GM21723 (cell line): ENCODE data around the gene FKBP15.

Experiments
- ATAC-seq: cut with Tn5 transposase; IDR thresholded peaks from one replicate; pipeline ENCODE4 v1.9.1; 2021; ENCODE audit warnings: mild to moderate bottlenecking, moderate library complexity; ENCODE audit not compliant: unreplicated experiment

Gene FKBP15

GRCh38 chr9:113186137-113186755 is 34.8 kb downstream of the FKBP15 start:
- ATAC-seq: no peak

DNA sequence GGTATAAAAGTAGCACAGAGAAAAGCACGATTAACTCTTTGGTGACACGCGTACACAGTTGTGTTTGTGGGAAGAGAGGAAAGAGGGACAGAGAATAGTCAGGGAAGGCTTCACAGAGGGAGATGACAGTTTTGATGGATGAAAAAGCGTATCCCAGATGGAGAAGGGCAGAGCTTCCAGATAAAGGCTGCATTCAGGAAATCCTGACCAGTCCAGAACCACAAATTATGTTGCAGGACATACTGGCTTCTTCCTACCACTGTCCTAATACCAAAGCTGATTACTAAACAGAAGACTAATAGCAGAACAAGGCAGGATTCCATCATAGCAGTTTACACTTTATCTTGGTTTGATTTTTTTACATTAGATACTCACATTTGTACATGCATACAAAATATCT is 35.8 kb downstream of the FKBP15 start:
- ATAC-seq: no peak

GRCh38 chr9:113184539-113184938 is 36.5 kb downstream of the FKBP15 start:
- ATAC-seq: no peak

GRCh38 chr9:113183956-113184488 is 37.1 kb downstream of the FKBP15 start:
- ATAC-seq: no peak

DNA sequence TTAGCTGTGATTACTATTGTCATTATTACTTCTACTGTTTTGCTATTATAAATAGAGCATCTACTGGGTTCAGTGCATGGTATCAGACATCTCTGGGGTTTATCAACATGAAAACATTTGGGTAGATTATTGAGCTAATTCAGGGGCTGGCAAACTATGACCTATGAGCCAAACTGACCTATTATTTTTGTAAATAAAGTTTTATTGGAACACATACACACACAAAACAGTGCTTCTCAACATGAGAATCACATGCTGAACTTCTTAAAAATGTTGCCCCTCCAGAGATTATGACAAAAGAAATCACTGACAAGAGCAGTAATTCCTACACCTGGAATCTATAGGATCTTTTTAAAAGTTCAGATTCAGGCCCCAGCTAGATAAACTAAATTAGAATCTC is 39.9 kb downstream of the FKBP15 start:
- no peak for ATAC-seq

DNA sequence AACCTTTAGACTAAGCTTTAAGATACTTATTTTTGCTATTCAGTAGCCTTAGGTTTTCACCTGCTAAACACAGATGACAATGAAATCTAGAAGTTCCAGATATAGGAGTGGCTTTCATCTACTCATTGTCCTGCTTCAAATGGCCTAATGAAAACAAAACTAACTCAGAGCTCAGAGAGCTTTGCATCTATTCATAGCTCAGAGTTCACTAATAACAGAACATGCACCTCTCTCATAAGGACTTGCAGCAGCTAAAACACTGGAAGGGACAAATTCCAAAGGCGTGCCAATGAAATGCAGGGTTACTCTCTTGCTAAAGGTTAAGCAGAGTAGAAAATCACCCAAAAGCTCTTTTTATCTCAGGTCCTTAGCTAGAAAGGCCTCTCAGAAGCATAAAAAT is 41.2 kb downstream of the FKBP15 start:
- no peak for ATAC-seq

- ATAC-seq: no peak
These were observed 43.0 kb downstream of the FKBP15 start for GRCh38 chr9:113178087-113178486.

- no peak for ATAC-seq
These were observed 43.8 kb downstream of the FKBP15 start for GRCh38 chr9:113177251-113177650.

GRCh38 chr9:113176803-113177202 is 44.3 kb downstream of the FKBP15 start:
- ATAC-seq: no peak

DNA sequence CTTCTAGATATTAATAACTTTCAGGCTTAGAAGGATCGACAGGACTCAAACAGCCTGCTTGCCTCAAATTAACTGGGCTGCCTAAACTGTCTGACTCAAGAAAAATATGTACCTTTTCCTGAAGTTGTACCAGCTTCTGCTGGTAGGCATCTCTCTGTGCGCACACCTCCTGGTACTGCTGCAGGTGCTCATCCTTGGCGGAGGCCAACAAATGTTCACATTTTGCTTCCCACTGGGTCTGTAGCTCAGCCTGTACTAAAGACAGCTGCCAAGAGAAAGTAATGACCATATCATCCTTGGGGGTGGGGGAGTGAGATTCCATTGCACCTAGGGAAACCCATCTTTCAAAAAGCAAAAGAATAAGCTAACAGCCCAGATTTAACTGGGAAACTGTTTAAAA is 47.7 kb downstream of the FKBP15 start:
- ATAC-seq: no peak

DNA sequence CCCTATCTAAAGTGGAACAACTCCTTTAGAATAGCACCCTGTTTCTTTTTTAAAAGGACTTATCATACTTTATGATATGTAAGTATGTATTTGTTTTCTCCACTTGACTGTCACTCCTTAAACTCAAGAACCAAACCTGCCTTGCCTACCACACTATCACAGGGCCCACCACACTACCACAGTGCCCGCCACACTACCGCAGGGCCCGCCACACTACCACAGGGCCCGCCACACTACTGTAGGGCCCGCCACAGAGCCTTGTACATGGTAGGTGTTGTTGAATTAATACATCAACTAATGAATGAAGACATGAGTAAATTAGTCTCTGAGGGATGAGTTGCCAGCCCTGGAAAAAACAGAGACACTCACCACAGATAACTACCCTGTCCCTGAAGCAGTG is 52.3 kb downstream of the FKBP15 start:
- ATAC-seq: no peak

GRCh38 chr9:113166039-113166438 is 55.0 kb downstream of the FKBP15 start:
- ATAC-seq: no peak

DNA sequence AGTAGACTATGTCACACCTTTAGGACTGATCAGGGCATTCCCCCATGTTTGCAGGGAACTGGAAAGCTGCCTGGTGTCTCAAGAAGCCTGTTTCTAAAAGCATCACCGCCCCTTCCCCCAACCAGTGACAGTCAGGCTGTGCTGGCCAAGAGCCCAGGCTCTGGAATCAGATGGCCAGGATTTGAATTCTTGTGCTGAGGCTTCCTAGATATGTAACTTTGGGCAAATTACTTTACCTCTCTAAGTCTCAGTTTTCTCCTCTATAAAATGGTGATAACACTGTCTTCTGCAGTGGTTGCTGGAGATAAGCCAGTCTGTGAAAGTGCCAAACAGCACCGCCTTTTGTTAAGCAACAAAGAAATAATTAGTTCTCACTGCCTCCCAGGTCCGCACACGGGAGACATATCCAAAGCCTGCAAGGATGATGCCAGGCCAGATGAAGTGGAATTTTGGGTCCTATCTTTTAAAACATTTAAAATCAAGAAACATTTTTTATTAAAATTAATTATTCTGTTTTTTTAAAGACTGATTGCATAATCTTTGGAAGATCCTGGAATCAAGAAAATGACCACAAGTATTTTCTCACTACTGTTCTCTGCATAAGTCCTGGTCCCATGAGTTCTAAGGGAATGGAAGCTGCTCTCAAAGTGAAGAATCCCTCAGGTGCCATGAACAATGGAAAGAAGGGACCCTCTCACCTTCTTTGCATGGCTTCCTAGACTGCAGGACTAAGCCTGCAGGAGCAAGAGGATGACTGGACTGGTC is 56.4 kb downstream of the FKBP15 start:
- no peak for ATAC-seq

- ATAC-seq: no peak
These were observed 58.1 kb downstream of the FKBP15 start for GRCh38 chr9:113163001-113163400.

DNA sequence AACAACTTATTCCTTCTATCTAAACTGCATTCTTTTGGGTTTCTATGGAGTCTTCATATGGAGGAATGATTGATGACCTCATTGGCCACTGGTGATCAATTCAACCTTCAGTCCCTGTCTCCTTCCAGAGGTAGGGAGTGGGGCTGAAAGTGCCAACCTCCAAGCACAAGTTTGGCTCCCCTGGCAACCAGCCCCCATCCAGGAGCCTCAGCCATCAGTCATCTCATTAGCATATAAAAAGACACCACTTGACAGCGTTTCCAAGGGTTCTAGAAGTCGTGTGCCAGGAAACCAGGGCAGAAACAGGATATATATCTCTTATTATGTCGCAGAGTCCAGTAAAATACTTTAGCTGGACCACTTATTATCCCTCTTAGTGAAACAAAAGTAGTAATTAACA is 60.5 kb downstream of the FKBP15 start:
- no peak for ATAC-seq

DNA sequence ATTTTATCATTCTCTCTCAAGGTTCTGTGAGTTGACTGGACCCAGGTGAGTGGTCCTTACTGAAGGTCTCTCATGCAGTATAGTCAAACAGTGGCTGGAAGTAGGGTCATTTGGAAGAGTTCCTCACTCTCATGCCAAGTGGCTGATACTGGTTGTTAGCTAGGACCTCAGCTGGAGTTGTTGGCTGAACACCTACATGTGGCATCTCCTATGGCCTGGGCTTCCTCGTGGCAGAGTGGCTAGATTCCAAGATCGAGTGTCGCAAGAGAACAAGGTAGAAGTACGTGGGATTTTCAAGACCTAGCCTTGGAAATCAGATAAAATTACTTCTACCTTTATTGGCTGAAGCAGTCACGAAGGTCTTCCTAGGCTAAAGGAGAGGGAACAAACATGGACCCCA is 62.6 kb downstream of the FKBP15 start:
- no peak for ATAC-seq

DNA sequence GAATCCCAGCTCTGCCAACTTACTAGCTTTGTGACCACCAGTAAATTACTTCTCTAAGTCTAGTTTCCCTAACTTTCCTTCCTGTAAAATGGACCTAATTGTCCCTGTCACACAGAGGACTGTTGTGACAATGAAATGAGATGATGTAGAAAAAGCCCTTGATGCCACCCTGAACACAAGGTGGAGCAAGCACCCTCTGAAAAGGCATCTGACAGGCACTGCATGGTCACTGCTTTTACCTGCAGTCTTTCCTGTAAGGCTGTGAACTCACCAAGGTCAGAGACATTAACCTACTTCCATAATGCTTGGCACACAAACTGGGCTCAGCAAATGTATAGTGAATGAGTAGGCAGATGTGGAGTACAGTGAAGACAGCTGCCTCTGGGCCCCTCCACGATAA is 64.2 kb downstream of the FKBP15 start:
- no peak for ATAC-seq

DNA sequence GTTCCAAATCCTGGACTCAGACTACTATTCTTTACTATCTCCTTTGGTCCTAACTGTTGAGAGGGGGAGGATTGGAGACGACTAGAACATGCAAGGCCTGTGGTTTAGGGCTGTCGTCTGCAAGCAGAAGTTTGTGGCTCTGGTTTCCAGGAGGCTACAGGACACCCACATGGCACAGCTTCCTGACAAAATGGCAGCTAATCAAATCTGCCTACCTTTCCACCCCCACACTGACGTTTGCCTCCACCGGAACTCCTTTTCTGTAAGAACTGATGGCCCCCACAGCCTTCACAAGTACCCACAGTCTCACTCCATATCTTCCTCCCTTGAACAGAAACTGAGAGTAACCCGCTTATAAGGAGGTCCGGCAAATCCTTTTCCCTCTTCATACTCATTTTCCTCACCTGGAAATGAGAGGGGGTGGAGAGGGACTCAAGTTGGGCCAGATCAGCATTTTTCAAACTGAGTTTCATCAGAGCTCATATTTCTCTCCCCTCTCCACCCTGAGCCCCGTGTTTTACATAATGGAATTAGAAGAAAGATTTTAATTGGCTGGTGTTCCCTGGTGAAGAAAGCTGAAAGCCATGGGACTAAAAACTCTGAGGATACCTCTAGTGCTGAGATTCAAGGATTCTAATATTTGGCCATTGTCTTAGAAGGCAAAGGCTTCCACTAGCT is 65.0 kb downstream of the FKBP15 start:
- ATAC-seq: no peak

DNA sequence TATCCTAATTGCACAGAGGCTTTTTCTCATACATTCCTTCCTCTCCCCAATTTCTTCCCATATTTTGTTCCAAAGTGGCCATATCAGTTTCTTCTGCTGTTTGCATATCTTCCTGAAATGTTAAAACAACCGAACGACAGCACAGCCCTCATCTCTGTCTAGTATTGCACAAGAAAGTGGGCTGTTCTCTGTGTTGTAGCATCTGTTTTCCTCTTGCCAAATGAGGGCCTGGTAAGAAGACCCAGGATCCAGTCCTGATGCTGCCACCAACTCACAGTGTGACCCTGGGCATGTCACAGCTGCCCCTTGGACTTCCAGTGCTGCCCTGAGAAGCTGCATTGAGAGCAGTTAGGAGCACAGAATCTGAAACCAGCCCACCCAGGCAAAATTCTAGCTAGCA is 66.1 kb downstream of the FKBP15 start:
- ATAC-seq: no peak

GRCh38 chr9:113154471-113154870 is 66.6 kb downstream of the FKBP15 start:
- ATAC-seq: no peak

DNA sequence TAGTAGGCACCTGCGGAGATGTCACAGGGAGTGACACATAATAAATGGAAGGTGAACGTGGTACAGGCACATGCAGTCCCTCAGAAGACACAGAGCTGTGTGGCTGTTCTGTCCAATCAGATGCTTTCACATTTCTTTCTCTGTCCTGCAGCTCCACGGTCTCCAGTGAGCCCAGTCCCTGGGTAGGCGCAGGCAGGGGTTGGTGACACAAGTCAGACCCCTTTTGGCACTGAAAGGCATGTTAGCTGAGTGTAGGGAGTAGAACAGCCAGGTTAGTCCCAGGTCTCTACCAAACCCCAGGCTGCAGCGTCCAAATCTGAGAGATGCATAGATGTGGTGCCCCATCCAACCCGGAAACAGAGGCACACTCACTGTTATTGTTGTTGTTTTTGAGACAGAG is 67.5 kb downstream of the FKBP15 start:
- no peak for ATAC-seq

DNA sequence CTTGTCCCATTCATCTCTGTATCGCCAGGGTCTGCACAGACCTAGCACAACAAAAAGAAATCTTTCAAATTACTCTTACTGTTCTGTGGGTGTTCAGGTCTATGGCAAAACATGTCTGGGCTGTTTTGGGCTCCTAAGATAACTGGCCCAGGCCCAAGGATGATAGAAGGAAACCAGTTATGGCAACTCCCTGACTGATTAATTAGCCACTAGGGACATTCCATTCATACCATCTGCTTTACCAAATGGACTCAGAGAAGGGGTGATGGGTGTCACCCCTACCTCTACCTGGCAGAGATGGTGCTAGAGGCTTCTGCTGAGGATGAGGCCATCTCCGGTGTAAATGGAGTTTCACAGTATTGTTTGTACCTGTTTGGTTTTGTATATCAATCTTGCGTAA is 68.4 kb downstream of the FKBP15 start:
- no peak for ATAC-seq
